ENCODE measurements around the gene PTPN5.
"Not testable (repeated sequence)": the region's sequence is repeated elsewhere in the genome, so short reads cannot be mapped to it uniquely, and the experiment has no call there.

PTPN5 gene

DNA sequence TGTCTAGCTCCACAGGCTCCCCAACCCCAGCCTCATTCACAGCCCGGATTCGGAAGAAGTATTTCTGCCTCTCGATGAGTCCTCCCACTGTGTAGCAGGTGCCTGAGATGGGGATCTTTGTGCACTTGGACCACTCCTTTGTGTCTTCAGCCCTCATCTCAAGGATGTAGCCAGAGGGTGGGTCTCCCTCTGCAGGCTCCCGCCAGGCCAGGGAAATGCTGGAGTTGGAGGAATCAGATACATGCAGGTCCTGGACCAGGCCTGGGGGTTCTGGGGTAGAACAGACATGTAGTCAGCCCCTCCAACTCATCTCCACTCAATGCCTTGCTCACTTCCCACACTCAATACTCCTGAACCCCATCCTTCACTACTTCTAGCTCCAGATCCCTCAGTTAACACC, 82.2 kb downstream of the PTPN5 start:
- DNase-seq (ENCODE audit: low read depth): no peak

DNA sequence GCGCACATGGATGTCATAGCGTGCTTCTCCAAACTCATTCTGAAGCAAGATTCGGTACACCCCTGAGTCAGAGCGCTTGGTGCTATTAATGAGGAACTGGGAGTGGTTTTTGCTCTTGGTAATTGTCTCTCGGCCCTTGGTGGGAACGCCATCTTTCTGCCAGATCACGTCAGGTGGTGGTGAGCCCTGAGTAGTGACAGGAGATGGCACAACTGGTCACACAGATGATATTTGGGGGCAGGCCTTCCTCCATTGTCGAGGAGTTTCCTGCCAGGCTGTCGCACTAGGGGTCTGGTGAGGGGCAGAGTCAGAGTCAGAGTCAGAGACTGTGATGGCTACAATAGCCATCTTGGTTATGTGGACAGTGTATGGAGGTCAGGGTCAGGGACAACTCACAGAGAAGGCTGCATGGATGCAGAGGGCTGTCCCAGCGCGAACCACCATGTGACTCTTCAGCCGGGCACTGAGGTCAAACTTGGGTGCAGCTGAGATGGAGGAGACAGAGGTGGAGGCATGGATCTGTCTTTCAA, 83.7 kb downstream of the PTPN5 start:
- DNase-seq (ENCODE audit: low read depth): no peak

DNA sequence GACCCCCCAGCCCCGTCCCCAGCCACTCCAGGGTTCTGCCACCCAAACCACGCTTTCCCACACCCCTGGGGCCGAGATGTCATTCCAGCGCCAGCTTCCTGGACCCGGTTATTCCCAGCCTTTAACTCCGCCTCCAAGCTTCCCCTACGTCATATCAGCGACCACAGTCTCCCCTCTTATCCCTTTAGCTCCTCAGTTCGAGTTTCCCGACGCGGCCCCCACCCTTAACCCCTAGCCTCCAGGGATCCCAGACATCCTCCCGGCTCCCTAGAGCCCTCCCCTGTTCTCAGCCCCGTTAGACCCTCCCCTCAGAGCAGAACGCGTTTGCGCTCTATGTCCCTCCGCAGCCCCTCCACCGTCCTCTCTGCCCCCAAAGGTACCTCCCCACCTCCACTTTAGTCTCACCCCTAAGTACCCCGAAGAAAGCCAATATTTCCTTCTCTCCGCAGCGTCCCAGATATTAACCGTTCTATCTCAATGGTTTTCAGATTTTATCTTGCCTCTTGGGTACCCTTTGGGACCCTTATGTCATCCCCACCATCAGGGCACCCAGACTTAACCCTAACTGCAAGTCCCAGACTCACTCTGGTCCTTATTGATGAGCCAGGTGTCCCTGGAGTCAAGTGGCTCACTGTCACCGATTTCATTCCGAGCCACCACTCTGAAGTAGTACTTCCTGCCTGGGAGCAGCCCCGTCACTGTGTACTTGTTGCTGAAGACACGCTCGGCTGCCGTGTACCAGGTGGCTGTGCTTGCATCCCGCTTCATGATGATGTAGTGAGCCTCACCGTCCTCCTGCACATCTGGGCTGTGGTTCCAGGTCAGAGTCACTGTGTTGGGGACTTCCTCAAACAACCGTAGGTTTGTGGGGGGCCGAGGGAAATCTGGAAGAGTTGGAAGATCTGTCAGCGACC, 85.0 kb downstream of the PTPN5 start:
- peak; percentile 38 for DNase-seq (ENCODE audit: low read depth)

- DNase-seq (ENCODE audit: low read depth): no peak
Observed at GRCh38 chr11:18705651-18706281, 85.8 kb downstream of the PTPN5 start.

DNA sequence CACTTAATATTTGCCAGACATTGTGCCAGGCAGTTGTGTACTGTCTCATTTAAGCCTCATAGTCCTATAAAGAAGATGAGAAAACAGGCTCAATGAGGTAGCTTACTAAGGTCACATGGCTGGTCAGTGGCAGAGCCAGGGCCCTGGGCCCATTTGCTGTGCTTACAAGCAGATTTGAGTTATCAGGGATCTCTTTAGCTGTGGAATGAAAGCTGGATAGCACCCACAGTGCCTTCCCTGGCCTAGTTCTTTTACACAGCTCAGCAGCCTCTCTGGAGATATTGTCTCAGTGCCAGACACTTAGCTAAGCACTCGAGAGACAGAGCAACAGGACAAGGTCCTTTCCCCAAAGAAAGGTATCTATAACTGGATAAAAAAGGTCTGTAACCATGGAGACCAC, 86.9 kb downstream of the PTPN5 start:
- DNase-seq (ENCODE audit: low read depth): no peak

GRCh38 chr11:18704045-18704645, 87.5 kb downstream of the PTPN5 start:
- no peak for DNase-seq (ENCODE audit: low read depth)

GRCh38 chr11:18703001-18703763, 88.4 kb downstream of the PTPN5 start:
- DNase-seq (ENCODE audit: low read depth): no peak

DNA sequence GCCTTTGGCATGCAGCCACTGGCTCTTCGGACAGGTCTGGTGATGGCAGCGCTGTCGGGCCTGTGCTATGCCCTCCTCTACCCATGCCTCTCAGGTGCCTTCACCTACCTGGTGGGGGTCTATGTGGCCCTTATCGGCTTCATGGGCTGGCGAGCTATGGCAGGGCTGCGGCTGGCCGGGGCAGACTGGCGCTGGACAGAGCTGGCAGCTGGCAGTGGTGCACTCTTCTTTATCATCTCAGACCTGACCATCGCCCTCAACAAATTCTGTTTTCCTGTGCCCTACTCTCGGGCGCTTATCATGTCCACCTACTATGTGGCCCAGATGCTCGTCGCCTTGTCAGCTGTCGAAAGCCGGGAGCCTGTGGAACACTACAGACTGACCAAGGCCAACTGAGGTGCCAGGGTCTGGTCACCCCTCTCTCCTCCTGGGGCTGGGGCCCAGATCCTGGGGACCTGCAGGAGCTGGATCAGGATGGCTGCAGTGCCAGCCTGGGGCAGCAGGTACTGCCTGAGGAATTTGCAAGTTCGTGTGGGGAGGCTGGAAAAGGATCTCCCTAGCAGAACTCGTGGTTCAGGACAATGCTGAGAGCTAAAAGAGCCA, 89.9 kb downstream of the PTPN5 start:
- no peak for DNase-seq (ENCODE audit: low read depth)

- no peak for DNase-seq (ENCODE audit: low read depth)
Observed at GRCh38 chr11:18700872-18701271, 90.7 kb downstream of the PTPN5 start.

DNA sequence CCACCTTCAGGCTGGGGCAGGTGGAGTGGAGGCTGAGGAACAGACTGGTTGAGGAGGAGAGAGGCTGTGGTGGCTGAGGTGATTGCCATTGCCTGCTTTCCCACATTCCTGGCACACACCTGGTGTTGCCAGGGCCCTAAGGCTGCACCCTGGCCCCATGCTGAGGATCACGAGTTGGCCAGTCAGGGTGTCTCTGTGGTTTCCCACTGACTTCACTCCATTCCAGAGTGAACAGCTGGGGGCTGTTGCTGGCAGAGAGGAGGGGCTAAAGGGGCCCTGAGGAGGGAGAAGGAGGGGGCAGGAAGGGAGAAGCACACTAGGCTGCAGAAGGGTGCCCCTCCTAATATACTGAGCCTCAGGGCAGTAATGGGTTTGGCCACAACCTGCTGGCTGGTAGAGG, 91.2 kb downstream of the PTPN5 start:
- no peak for DNase-seq (ENCODE audit: low read depth)

GRCh38 chr11:18699848-18700261, 91.7 kb downstream of the PTPN5 start:
- no peak for DNase-seq (ENCODE audit: low read depth)

DNA sequence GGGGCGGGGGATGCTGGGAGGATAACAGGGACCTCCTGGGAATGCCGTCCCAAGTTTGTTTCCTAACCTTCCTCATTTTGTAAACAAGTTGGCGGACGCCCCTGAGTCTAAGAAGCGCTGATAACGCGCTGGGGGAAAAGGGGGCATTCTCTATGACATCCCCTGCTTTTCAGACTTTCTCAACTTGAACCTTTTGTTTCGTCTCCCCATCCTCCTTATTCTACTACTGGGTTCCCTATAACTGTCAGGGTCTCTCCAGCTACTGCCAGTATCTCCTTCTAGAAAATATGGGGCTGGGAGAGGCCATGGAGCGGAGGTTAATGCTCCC, 92.4 kb downstream of the PTPN5 start:
- no peak for DNase-seq (ENCODE audit: low read depth)

DNA sequence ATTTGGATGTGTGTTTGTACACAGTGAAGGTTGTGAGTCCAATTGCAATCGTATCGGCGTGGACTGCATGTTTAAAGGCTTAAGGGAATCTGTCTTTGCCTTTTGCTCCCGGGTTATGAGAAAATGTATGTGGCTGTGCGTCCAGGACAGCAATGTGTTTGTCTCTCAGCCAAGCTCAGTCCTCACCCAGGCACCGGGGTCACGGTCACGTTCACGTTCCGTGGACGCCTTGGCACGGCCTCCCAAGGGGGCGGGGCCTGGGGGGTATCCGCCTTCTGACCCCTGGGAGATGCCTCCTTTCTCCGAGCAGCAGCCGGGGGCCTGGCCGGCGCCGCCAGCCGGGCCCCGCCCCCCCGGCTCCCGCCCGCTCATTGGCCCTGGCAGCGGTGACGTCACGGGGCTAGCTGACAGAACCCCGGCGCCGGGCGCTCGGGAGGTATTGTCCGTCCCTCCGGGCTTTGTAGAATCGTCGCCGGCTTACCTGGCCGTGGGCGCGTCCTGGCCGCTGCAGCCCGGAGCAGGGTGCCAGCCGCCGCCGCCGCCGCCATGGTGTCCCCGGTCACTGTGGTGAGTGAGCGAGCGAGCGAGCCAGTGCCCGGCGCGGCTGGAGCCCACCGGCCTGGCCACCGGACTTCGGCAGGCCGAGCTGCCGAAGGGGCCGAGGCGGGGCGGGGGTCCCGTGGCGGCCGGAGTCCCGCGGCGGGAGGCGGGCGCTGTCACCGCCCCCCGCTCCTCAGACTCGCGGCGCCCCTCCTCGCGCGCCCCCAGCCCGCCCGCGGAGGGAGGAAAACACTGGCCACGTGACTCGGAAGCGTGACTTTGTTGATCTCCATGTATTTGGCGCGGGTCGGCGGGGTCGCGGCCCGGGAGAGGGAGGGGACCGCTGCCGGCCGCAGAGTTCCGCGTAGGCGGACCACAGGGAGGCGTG, 93.0 kb downstream of the PTPN5 start, which contains the start of gene TMEM86A:
TSS of gene TMEM86A (plus strand) at position 439 of the 928 bp plus-strand sequence. CDS start at position 547, 108 bp downstream.
- peak; percentile 87 for DNase-seq (ENCODE audit: low read depth)

DNA sequence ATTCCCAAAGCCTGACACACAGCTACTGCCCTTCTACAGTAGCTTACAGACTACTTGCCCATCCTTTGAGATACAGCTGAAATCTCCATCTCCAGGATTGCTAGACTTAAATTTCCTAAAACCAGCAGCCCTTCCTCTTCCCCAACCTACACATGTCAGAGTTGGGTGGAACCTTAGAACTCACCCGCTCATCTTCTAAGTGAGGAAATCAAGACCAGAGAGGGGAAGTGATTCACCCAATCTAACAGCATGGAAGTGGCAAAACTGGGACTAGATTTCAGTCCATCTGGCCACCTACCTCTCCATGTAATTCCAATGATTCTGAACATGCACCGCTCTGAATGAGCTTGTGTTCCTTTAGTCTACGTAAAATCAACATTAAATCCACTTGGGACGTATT, 94.0 kb downstream of the PTPN5 start:
- no peak for DNase-seq (ENCODE audit: low read depth)

DNA sequence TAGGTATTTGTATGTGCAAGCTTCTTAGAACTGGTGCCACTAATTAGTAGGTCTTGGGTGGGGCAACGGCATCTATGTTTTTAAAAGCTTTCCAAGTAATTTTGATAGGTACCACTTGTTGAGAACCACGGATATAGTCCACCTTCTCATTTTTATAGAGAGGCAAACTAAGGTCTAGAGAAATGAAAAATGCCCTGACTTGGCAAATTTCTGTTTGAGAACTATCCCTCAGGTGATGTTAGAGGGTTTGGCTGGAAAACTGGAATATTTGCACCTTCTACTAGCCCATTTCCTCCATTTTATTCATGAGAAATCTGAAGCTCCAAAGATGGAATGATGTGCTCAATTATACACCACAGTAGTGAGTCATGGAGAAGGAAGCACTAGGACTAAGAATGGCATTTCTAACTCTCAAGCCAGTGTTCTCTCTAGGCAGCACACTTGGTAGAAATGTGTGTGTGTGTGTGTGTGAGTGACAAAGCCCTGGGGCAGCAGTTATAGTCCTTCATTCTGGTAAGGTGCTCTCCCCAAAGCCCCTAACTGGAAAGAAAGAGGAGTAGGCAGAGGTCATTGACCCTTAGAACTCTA, 94.9 kb downstream of the PTPN5 start:
- no peak for DNase-seq (ENCODE audit: low read depth)

- no peak for DNase-seq (ENCODE audit: low read depth)
Observed at GRCh38 chr11:18692941-18693760, 98.4 kb downstream of the PTPN5 start.

- DNase-seq (ENCODE audit: low read depth): not testable (repeated sequence)
Observed at GRCh38 chr11:18691467-18692140, 100.0 kb downstream of the PTPN5 start.

GRCh38 chr11:18684267-18684666, 107.3 kb downstream of the PTPN5 start:
- DNase-seq (ENCODE audit: low read depth): no peak

DNA sequence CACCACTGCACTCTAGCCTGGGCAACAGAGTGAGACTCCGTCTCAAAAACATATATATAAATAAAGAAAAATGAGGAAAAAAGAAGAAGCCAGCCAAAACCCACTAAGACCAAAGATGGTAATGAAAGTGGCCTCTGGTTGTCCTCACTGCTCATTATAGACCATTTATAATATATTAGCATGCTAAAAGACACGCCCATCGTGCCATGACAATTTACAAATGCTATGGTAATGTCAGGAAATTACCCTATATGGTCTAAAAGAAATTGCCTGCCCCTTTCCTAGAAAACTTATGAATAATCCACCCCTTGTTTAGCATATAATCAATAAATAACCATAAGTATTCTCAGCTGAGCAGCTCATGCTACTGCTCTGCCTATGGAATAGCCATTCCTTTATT, 109.1 kb downstream of the PTPN5 start:
- DNase-seq (ENCODE audit: low read depth): no peak
